Dedifferentiated amniotic fluid mesenchymal stem cell (primary cell): ENCODE data around the gene DAGLA.

Source experiments
- DNase-seq: peaks from one replicate; pipeline ENCODE4 v3.0.0-alpha.2; 2016; ENCODE audit errors: extremely low spot score

The DAGLA gene

GRCh38 chr11:61709572-61709971 is 29.4 kb downstream of the DAGLA start:
- DNase-seq: no peak

- no peak for DNase-seq
Measured at GRCh38 chr11:61710019-61710418, 29.8 kb downstream of the DAGLA start.

DNA sequence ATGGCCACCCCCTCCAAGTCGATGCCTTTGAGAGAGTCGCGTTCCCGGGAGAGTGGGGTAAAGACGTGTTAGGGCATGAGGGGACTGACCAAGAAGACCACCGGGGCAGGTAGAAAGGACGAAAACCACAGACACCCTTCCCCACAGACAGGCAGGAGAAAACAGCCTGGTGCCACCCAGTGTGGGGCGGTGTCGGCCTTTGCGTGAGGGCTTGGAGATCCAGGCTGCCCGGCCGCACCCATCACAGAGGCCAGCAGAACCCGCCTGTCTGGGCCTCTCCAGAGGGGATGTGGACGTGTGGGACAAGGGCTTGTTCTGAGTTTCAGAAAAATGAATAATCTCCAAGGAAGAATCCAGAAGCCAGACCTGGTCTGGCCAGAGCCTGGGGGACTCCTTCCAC is 30.8 kb downstream of the DAGLA start:
- no peak for DNase-seq

- no peak for DNase-seq
Measured at GRCh38 chr11:61711498-61711897, 31.3 kb downstream of the DAGLA start.

GRCh38 chr11:61712314-61712713 is 32.1 kb downstream of the DAGLA start:
- no peak for DNase-seq

DNA sequence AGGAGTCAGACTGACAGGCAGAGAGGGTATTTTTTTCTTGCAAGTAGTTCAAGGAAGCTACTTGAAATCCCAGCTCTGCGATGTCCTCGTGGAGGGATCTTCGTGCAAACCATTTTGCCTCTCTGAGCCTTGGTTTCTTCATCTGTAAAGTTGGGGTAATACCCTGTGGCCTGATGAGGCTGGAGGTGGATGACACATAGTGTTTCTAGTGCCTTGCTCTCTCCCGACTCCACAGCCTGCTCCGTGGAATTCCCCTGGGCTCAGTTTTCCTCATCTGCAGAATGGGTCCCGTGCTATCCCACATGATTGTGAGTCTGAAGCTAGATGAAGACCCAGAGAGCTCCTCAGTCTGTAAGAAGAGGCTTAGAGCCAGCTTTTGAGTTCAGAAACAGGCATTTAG is 32.7 kb downstream of the DAGLA start:
- no peak for DNase-seq

- DNase-seq: no peak
Measured at GRCh38 chr11:61713464-61713863, 33.3 kb downstream of the DAGLA start.

GRCh38 chr11:61713906-61714305 is 33.7 kb downstream of the DAGLA start:
- no peak for DNase-seq

DNA sequence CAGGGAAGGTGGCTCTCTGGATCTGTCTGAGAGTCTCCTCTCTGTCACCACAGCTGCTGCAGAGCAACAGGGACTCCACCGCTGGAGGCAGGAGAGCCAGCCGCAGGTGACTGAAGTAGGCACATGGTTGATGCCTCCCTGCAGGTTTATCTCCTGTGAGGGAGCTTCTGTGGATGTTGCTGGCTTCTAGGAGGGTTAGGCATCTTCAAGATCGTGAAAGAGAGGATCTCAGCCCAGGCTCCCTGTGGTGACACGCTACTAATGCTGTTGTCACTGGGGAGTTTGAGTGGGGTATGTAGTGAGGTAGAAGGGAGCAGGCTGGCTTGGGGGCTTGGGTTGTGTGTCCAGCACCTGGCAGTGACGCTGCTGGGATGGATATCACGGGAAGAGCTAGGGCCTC is 34.1 kb downstream of the DAGLA start:
- DNase-seq: no peak

DNA sequence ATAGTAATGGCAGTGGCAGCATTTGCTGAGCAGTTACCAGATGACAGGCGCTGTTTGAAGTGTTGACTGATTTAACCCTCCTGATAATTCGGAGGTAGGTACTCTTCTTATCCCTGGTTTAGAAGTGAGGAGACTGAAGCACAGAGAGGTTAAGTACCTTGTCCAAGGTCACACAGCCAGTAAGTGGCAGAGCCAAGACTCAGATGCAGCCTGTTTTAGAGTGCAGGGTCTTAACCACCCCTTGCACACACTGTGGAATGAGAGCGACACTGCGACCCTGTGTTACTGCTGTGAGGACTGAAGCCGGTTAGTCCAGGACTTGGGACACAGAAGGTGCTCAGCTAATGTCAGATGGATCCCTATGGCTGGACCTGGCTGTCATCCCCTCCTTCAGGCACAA is 34.7 kb downstream of the DAGLA start:
- DNase-seq: no peak

DNA sequence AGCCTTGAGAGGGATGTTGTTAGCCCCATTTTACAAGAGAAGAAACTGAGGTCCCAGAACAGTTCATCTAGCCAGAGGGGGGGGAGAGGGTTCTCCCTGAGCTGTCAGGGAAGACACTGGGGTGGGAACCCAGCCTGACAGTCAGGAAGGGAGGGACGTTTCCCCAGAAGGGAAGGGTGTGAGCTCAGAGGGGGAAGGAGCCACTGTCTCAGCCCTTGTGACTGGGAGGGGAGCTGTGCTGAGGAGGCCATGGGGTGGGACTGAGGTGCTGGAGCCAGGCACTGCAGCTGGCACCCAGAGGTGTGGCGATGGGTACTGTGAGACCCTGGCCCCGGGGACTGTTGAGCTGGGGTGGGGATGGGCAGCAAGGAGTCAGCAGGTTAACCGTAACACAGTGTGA is 35.7 kb downstream of the DAGLA start:
- no peak for DNase-seq

DNA sequence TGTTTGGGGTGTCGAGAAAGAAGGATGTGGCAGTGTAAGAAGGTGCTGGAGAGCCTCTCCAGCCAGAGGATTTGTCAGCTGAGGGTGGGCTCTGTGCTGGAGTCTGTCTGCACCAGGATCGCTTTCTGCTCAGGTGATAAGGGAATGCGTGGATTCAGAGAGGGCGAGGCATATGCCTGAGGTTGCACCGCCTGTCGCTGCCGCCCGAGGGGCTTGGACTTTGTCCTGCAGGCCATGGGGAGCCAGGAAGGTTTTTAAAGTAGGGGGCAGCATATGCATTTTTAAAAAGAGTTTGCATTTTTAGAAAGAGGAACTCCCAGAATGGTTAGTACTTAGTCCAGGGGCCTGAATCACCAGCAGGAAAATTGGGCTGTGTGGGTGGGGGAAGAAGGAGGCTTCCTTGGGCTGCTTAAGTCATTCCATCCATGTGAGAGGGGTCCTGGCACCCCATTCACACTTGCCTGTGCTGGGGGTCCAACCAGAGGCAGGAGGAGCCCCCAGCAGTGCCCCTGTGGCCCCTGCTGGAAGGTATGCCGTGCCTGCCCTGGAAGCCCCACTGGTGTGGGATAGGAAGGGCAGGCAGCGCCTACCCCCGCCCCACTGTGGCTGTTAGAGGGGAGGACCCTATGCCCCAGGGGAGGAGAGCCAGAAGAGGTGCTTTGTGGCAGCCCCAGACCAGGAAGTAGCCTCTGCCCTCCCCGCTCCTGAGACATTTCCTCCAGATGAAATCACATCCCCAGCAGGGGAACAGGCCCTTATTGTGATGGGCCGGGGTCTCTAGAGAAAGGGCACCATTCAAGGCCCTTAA is 36.5 kb downstream of the DAGLA start:
- no peak for DNase-seq

- no peak for DNase-seq
Measured at GRCh38 chr11:61717286-61718033, 37.3 kb downstream of the DAGLA start.

- DNase-seq: no peak
Measured at GRCh38 chr11:61718046-61718531, 37.9 kb downstream of the DAGLA start.

GRCh38 chr11:61718621-61719302 is 38.6 kb downstream of the DAGLA start:
- peak; percentile 48 for DNase-seq

- no peak for DNase-seq
Measured at GRCh38 chr11:61719978-61720377, 39.8 kb downstream of the DAGLA start.

- DNase-seq: no peak
Measured at GRCh38 chr11:61720597-61720996, 40.4 kb downstream of the DAGLA start.

DNA sequence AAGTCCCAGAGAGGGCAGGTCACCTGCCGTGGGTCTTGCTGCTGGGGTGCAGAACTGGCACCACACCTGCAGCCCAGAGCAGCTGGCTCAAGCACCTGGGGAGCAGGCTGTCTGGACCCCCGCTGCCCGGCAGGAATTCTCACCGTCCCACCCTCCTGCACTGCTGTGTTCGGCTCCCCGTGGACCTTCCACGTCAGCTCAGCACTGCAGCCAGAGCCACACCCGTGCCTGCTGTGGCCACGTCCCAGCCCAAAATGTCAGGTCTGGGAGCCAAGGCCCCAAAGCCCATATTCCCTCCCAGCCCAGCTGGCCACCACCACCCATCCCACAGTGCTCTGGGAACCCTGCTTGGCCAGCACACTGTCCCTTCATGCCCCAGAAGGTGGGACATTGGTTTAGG is 44.2 kb downstream of the DAGLA start:
- DNase-seq: no peak

DNA sequence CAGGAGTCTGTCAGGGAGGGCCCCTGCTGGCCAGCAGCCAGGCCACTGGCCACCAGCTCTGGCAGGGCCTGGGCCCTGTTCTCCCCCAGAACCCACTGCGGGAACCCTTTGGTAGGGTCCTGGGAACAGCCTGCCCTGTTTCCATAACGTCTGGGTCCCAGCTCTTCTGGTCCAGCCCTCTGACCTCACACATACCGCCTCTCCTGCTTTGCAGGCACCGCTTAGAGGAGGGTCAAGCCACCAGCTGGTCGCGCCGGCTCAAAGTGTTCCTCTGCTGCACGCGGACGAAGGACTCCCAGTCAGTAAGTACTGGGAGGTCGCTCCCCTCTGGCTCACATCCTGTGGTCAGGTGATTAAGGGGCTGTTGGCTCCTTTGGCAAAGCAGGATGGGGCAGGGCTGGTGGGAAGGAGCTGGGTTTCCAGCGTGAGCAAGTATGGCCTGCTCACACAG is 45.6 kb downstream of the DAGLA start:
- DNase-seq: no peak

DNA sequence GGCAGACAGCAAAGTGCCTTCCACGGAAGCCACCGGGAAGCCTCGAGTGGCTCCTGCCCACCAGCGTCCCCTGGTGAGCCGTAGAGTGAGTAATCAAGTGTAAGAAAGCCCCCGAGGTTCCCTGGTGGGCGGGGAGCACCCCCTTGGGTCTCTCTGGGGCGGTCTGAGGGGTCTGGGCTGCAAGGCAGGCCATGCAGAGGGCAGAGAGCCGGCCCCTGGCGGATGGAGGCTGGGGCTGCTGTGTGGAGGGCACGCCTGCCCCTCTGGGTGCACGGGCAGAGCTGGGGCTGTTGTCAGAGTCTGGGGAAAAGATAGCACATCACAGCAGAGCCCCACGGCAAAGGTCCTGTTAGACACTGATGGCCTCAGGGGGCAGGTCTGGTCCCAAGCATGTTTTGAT is 46.6 kb downstream of the DAGLA start:
- DNase-seq: no peak

DNA sequence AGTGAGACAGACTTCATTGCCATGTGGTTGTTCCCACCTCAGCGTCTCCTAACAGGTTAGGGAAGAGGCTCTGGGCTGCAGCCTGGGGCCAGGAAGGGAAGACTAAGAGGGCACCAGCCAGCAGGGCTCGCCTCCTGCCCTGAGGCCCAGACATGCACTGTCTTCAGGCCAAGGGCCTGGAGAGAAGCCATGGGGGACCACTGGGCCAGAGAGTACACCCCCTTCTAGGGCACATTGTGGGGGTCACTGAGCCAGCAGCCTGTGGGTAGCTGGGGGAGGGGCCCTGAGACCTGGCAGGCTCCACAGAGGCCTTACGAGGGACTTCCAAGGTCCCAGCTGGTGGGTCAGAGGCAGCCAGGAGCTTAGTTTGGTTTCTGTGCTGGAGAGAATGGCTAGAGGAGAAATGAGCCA is 47.2 kb downstream of the DAGLA start:
- DNase-seq: no peak
